K562 (cell line): Measurements from ENCODE around the gene ADAM19.

ENCODE experiments used
- HDAC2 ChIP-seq: fragments of 450-650 bp; IDR thresholded peaks from 2 replicates; pipeline ENCODE4 v1.6.1; 2016; ENCODE audit warnings: mild to moderate bottlenecking
- NFE2L1 ChIP-seq: fragments of 450-650 bp; IDR thresholded peaks from 2 replicates; pipeline ENCODE4 v1.6.1; 2016; ENCODE audit warnings: missing genetic modification characterization, low read depth, mild to moderate bottlenecking, missing compliant biosample characterization, moderate library complexity, borderline replicate concordance
- NR2C1 ChIP-seq, 2 experiments: fragments of 450-650 bp; IDR thresholded peaks; 2 replicates each; pipeline ENCODE4 v1.6.1; 2017; ENCODE audit warnings: mild to moderate bottlenecking in 2 of 2, antibody characterized with exemption in 1 of 2, inconsistent platforms in 1 of 2, missing compliant biosample characterization in 1 of 2, missing genetic modification characterization in 1 of 2
- POLR2H ChIP-seq: IDR thresholded peaks from 2 replicates; pipeline ENCODE4 v1.6.1; 2016; ENCODE audit warnings: missing genetic modification characterization, low read depth, mild to moderate bottlenecking, control low read depth, missing compliant biosample characterization, moderate library complexity
- RAD21 ChIP-seq, 2 experiments: fragments of 250-450 bp in 1 of 2; fragments of 450-650 bp in 1 of 2; sonication (Bioruptor Pico) in 1 of 2; formaldehyde crosslinking in 1 of 2; IDR thresholded peaks in 1 of 2; conservative IDR thresholded peaks in 1 of 2; 2 replicates each; pipeline versions ENCODE4 v1.4.0 to v1.8.0; 2020 to 2022; ENCODE audit warnings: mild to moderate bottlenecking in 2 of 2, moderate library complexity in 1 of 2
- SETDB1 ChIP-seq: IDR thresholded peaks from one replicate; pipeline ENCODE4 v1.6.1; 2012; ENCODE audit warnings: low read length, control low read depth, inconsistent platforms
- TF ChIP-seq, protein P1 (sequence below), 3 experiments: IDR thresholded peaks in 2 of 3; conservative IDR thresholded peaks in 1 of 3; 2 replicates each; pipeline ENCODE4 v1.5.1; 2011 to 2012; ENCODE audit warnings: low read length in 3 of 3, mild to moderate bottlenecking in 3 of 3, control low read depth in 2 of 3, improper control_type of control experiment in 1 of 3, inconsistent platforms in 1 of 3, low read depth in 1 of 3, mixed read lengths in 1 of 3, moderate library complexity in 1 of 3; ENCODE audit not compliant: insufficient read depth in 2 of 3
- TF ChIP-seq, protein P2 (sequence below): fragments of 250-450 bp; sonication (Bioruptor Pico); IDR thresholded peaks from 2 replicates; pipeline ENCODE4 v1.5.0; 2021; ENCODE audit warnings: mild to moderate bottlenecking, borderline replicate concordance
- TF ChIP-seq, protein P3 (sequence below), 2 experiments: fragments of 450-650 bp in 1 of 2; sonication (generic) in 1 of 2; formaldehyde crosslinking; conservative IDR thresholded peaks; 2 replicates each; pipeline versions ENCODE4 v1.4.0 to v1.8.1; 2020 to 2022; ENCODE audit warnings: mild to moderate bottlenecking in 1 of 2, missing genetic modification reagents in 1 of 2

DNA sequence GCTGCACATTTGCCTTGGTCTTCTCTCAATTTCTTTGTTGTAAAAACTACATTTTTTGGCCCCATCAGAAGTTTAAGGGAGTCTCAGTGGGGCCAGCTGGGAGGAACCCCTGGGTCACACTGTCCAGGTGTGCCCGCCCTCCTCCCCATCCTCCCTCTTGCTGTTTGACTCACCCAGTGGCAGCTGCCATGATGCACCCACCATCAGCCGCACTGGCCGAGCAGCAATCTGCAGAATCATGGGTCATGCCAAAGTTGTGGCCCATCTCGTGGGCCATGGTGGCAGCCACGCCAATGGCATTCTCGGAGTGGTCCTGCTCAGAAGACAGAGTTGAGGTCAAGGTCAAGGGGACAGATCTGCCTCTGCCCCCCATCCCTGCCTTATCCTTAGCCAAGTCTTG, 70.1 kb downstream of the ADAM19 start:
- TF ChIP-seq RAD21 (CRISPR knock-in tag; conservative IDR thresholded peaks at IDR 0.05 in 1 of 2, IDR thresholded peaks at IDR 0.05 in 1 of 2): no peak
- TF ChIP-seq, protein P1, sequence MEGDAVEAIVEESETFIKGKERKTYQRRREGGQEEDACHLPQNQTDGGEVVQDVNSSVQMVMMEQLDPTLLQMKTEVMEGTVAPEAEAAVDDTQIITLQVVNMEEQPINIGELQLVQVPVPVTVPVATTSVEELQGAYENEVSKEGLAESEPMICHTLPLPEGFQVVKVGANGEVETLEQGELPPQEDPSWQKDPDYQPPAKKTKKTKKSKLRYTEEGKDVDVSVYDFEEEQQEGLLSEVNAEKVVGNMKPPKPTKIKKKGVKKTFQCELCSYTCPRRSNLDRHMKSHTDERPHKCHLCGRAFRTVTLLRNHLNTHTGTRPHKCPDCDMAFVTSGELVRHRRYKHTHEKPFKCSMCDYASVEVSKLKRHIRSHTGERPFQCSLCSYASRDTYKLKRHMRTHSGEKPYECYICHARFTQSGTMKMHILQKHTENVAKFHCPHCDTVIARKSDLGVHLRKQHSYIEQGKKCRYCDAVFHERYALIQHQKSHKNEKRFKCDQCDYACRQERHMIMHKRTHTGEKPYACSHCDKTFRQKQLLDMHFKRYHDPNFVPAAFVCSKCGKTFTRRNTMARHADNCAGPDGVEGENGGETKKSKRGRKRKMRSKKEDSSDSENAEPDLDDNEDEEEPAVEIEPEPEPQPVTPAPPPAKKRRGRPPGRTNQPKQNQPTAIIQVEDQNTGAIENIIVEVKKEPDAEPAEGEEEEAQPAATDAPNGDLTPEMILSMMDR (IDR thresholded peaks at IDR 0.05 in 2 of 3, conservative IDR thresholded peaks at IDR 0.05 in 1 of 3; ENCODE audit: insufficient read depth in 2 of 3, low read depth in 1 of 3, low read length in 3 of 3): no peak
- no peak for TF ChIP-seq POLR2H (tag)
- TF ChIP-seq SETDB1: no peak
- no peak for TF ChIP-seq NFE2L1 (tag)
- TF ChIP-seq, protein P2, sequence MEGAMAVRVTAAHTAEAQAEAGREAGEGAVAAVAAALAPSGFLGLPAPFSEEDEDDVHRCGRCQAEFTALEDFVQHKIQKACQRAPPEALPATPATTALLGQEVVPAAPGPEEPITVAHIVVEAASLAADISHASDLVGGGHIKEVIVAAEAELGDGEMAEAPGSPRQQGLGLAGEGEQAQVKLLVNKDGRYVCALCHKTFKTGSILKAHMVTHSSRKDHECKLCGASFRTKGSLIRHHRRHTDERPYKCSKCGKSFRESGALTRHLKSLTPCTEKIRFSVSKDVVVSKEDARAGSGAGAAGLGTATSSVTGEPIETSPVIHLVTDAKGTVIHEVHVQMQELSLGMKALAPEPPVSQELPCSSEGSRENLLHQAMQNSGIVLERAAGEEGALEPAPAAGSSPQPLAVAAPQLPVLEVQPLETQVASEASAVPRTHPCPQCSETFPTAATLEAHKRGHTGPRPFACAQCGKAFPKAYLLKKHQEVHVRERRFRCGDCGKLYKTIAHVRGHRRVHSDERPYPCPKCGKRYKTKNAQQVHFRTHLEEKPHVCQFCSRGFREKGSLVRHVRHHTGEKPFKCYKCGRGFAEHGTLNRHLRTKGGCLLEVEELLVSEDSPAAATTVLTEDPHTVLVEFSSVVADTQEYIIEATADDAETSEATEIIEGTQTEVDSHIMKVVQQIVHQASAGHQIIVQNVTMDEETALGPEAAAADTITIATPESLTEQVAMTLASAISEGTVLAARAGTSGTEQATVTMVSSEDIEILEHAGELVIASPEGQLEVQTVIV (CRISPR knock-in tag): no peak
- no peak for TF ChIP-seq HDAC2
- TF ChIP-seq NR2C1 (IDR thresholded peaks at IDR 0.05): no peak
- TF ChIP-seq NR2C1 (tag; IDR thresholded peaks at IDR 0.05): no peak
- TF ChIP-seq, protein P3, sequence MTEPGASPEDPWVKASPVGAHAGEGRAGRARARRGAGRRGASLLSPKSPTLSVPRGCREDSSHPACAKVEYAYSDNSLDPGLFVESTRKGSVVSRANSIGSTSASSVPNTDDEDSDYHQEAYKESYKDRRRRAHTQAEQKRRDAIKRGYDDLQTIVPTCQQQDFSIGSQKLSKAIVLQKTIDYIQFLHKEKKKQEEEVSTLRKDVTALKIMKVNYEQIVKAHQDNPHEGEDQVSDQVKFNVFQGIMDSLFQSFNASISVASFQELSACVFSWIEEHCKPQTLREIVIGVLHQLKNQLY (CRISPR knock-in tag; conservative IDR thresholded peaks at IDR 0.05): no peak
